GM19351 (cell line): ENCODE measurements around the gene TRIP4.
"Not testable (repeated sequence)": the region's sequence is repeated elsewhere in the genome, so short reads cannot be mapped to it uniquely, and the experiment has no call there.

ENCODE experiments used
- ATAC-seq: cut with Tn5 transposase; IDR thresholded peaks from one replicate; pipeline ENCODE4 v1.9.1; 2021; ENCODE audit warnings: mild to moderate bottlenecking, moderate library complexity; ENCODE audit not compliant: unreplicated experiment

TRIP4 gene

GRCh38 chr15:64483749-64484148, 96.1 kb downstream of the TRIP4 start:
- ATAC-seq: no peak

- ATAC-seq: no peak
Observed at GRCh38 chr15:64485796-64486195, 98.2 kb downstream of the TRIP4 start.

GRCh38 chr15:64490598-64491259, 103.1 kb downstream of the TRIP4 start:
- no peak for ATAC-seq

- no peak for ATAC-seq
Observed at GRCh38 chr15:64493641-64494040, 106.0 kb downstream of the TRIP4 start.

GRCh38 chr15:64495968-64496367, 108.3 kb downstream of the TRIP4 start:
- not testable (repeated sequence) for ATAC-seq

GRCh38 chr15:64500695-64501395, 113.2 kb downstream of the TRIP4 start:
- ATAC-seq: no peak

GRCh38 chr15:64501396-64501715, 113.7 kb downstream of the TRIP4 start:
- no peak for ATAC-seq

GRCh38 chr15:64502151-64502550, 114.5 kb downstream of the TRIP4 start:
- no peak for ATAC-seq

- no peak for ATAC-seq
Observed at GRCh38 chr15:64502551-64502950, 114.9 kb downstream of the TRIP4 start.

GRCh38 chr15:64503197-64503596, 115.6 kb downstream of the TRIP4 start:
- no peak for ATAC-seq

- no peak for ATAC-seq
Observed at GRCh38 chr15:64503640-64504039, 116.0 kb downstream of the TRIP4 start.
